ENCODE results near the gene AGBL4. TPM values are rescaled to one million over a fixed set of nuclear protein-coding genes. Genes with fewer than 3 reads are reported as not detected.

The AGBL4 gene
- total and polyA plus RNA-seq, 2 of the 4 experiments (the other 2 are of a cell fraction), result not detected

DNA sequence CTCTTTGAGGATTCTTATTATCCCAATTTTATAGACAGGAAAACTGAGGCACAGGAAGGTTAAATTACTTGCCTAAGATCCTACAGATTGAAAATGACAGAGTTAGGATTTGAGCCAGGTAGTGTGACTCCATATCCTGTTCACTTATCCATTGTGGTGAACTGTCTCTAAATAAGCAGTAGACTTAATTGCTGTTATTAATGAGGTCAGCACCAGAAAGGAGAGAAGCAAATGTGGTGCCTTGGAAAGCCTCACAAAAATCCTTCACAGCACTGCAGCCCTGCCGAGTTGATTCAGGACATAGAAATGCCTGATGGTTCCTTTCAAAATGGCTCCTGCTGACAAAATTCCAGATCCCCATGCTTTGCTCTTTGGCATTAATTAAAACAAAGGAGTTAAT lies 1053.8 kb downstream of the AGBL4 start:
- H3K56ac ChIP-seq (ENCODE audit: extremely low read depth, insufficient read depth, low read length), result no peak overlapping the region
- no peaks in the 10 kb centered on the region for H3K9me1 ChIP-seq (ENCODE audit: insufficient read depth, low read length)
- no peaks in the 10 kb centered on the region for H4K20me1 ChIP-seq (ENCODE audit: insufficient read depth, low read length)
- no peak overlapping the region for H4K8ac ChIP-seq (ENCODE audit: low read depth in 2 of 2, low read length in 2 of 2)
- no peak overlapping the region for H2AK5ac ChIP-seq (ENCODE audit: low read depth, low read length)
- no peaks in the 10 kb centered on the region for H3K36me3 ChIP-seq (ENCODE audit: control insufficient read depth, insufficient read depth, low read length)
- no CpG with 5 or more reads among the region's 1 CpG for WGBS, 2 experiments (ENCODE audit: extremely low coverage in 2 of 2, insufficient read length in 1 of 2)
- H4K5ac ChIP-seq (ENCODE audit: low read depth, low read length), result no peak overlapping the region
- intact Hi-C loops (cut with micrococcal nuclease) (no loop called here), dilution Hi-C loops (cut with HindIII; ENCODE audit: low sequenced_read_pairs, unreplicated experiment) (no loop called here), in situ Hi-C loops (cut with MboI; ENCODE audit: low sequenced_read_pairs) (no loop called here)
- H3K18ac ChIP-seq (ENCODE audit: low read depth, low read length), result no peak overlapping the region
- ATAC-seq (ENCODE audit: low read depth), result no peak
- TF ChIP-seq BHLHE40 (IDR thresholded peaks at IDR 0.05; ENCODE audit: low read depth, low read length), result no peak
- TF ChIP-seq POLR2A (IDR thresholded peaks at IDR 0.05; ENCODE audit: low read depth, low read length), result no peak
- no peak for TF ChIP-seq USF2 (IDR thresholded peaks at IDR 0.05; ENCODE audit: low read depth, low read length)
- no peak for TF ChIP-seq FOS (IDR thresholded peaks at IDR 0.05; ENCODE audit: low read depth, low read length)
- TF ChIP-seq RFX5 (IDR thresholded peaks at IDR 0.05; ENCODE audit: low read depth, low read length), result no peak
- no peak for TF ChIP-seq RAD21 (IDR thresholded peaks at IDR 0.05; ENCODE audit: low read length)
- no peak for TF ChIP-seq SMC3 (IDR thresholded peaks at IDR 0.05; ENCODE audit: low read depth, low read length)
- TF ChIP-seq MXI1 (IDR thresholded peaks at IDR 0.05; ENCODE audit: borderline replicate concordance, low read depth, low read length), result no peak
- TF ChIP-seq MAFK (IDR thresholded peaks at IDR 0.05; ENCODE audit: low read depth, low read length), result no peak
- no peak for TF ChIP-seq RCOR1 (IDR thresholded peaks at IDR 0.05; ENCODE audit: insufficient replicate concordance, low read length)
- TF ChIP-seq CEBPB (IDR thresholded peaks at IDR 0.05; ENCODE audit: low read depth, low read length), result no peak
- TF ChIP-seq MAZ (IDR thresholded peaks at IDR 0.05; ENCODE audit: borderline replicate concordance, low read depth, low read length), result no peak
- no peak for TF ChIP-seq NFE2L2 (IDR thresholded peaks at IDR 0.05; ENCODE audit: low read depth, low read length)
- no peak for TF ChIP-seq CHD1 (IDR thresholded peaks at IDR 0.05; ENCODE audit: low read depth, low read length)
- TF ChIP-seq, protein P1, sequence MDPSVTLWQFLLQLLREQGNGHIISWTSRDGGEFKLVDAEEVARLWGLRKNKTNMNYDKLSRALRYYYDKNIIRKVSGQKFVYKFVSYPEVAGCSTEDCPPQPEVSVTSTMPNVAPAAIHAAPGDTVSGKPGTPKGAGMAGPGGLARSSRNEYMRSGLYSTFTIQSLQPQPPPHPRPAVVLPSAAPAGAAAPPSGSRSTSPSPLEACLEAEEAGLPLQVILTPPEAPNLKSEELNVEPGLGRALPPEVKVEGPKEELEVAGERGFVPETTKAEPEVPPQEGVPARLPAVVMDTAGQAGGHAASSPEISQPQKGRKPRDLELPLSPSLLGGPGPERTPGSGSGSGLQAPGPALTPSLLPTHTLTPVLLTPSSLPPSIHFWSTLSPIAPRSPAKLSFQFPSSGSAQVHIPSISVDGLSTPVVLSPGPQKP (IDR thresholded peaks at IDR 0.05; ENCODE audit: borderline replicate concordance, low read depth, low read length), result no peak
- TF ChIP-seq, protein P2, sequence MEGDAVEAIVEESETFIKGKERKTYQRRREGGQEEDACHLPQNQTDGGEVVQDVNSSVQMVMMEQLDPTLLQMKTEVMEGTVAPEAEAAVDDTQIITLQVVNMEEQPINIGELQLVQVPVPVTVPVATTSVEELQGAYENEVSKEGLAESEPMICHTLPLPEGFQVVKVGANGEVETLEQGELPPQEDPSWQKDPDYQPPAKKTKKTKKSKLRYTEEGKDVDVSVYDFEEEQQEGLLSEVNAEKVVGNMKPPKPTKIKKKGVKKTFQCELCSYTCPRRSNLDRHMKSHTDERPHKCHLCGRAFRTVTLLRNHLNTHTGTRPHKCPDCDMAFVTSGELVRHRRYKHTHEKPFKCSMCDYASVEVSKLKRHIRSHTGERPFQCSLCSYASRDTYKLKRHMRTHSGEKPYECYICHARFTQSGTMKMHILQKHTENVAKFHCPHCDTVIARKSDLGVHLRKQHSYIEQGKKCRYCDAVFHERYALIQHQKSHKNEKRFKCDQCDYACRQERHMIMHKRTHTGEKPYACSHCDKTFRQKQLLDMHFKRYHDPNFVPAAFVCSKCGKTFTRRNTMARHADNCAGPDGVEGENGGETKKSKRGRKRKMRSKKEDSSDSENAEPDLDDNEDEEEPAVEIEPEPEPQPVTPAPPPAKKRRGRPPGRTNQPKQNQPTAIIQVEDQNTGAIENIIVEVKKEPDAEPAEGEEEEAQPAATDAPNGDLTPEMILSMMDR (conservative IDR thresholded peaks at IDR 0.05; ENCODE audit: low read depth, low read length), result no peak
- no peak overlapping the region for H2BK120ac ChIP-seq (ENCODE audit: low read depth, low read length)
- peaks cover 8% of the 10 kb centered on the region for H3K9me3 ChIP-seq (ENCODE audit: control insufficient read depth, insufficient read depth, low read length)
- no peak overlapping the region for H2BK15ac ChIP-seq (ENCODE audit: low read depth, low read length)
- no peak overlapping the region for H3K23ac ChIP-seq (ENCODE audit: low read depth, low read length)
- CTCF ChIA-PET, result no interaction called here
- H3K4me1 ChIP-seq (ENCODE audit: control insufficient read depth, insufficient read depth, low read length), result no peaks in the 10 kb centered on the region
- no peak overlapping the region for H3K14ac ChIP-seq (replicated peaks; ENCODE audit: low read depth, low read length)
- no peaks in the 10 kb centered on the region for H3K27me3 ChIP-seq (ENCODE audit: control insufficient read depth, insufficient read depth, low read length)
- H3K9ac ChIP-seq (ENCODE audit: low read depth, low read length), result no peak overlapping the region
- H3K4ac ChIP-seq (ENCODE audit: low read depth, low read length), result no peak overlapping the region
- no peak overlapping the region for H3K4me2 ChIP-seq (ENCODE audit: low read depth, low read length)
- no peak overlapping the region for H2BK5ac ChIP-seq (ENCODE audit: low read depth, low read length, poor library complexity, severe bottlenecking)
- no peak overlapping the region for H3K4me3 ChIP-seq (ENCODE audit: insufficient read depth, low read depth, low read length)
- no TSS peak for BruUV-seq (replicated peaks)
- H2AFZ ChIP-seq (replicated peaks; ENCODE audit: low read length, poor library complexity), result no peak overlapping the region
- H2AK9ac ChIP-seq (replicated peaks; ENCODE audit: low read depth, low read length, poor library complexity), result no peak overlapping the region
- DNase-seq, result no peak
- POLR2A ChIA-PET (ENCODE audit: unreplicated experiment), result no interaction called here
- no peak overlapping the region for H2BK20ac ChIP-seq (ENCODE audit: low read depth, low read length)
- H3K79me1 ChIP-seq (ENCODE audit: low read depth in 1 of 2, low read length in 2 of 2), result no peaks in the 10 kb centered on the region
- H4K91ac ChIP-seq (ENCODE audit: insufficient read depth, low read depth, low read length), result no peak overlapping the region
- H3K27ac ChIP-seq (ENCODE audit: insufficient read depth, low read length), result no peak overlapping the region
